ENCODE results near the gene TMEM18. TPM values are rescaled to one million over a fixed set of nuclear protein-coding genes. Genes with fewer than 3 reads are reported as not detected.

Gene TMEM18
- total and polyA plus RNA-seq, 9 of the 15 experiments (the other 6 are each of a cell fraction or from before 2014, with no cell fraction given) = 12.8 to 55.9 (median 21.8) TPM

- ChIA-PET POLR2A (no interaction called here), CTCF (ENCODE audit: low intra/inter-chr PET ratio) (no interaction called here)
- H3K4me3 ChIP-seq = no peak overlapping the region
- no TSS peak for BruUV-seq (replicated peaks)
- no peaks in the 10 kb centered on the region for H3K79me2 ChIP-seq (ENCODE audit: control insufficient read depth, insufficient read depth, low read length)
- no peak overlapping the region for H2AFZ ChIP-seq (ENCODE audit: low read depth, low read length)
- H3K9me1 ChIP-seq (ENCODE audit: control insufficient read depth, insufficient read depth, low read length) = no peaks in the 10 kb centered on the region
- no peak overlapping the region for H3K27ac ChIP-seq (ENCODE audit: extremely low read depth, low read depth, low read length)
- H3K27me3 ChIP-seq (ENCODE audit: control insufficient read depth in 2 of 2, insufficient read depth in 2 of 2, low read length in 2 of 2) = peaks cover 15 to 45% of the 10 kb centered on the region in 2 experiments; a peak in 4 of 5 replicates
- WGBS (ENCODE audit: insufficient coverage, low coverage, missing lambda C conversion rate) = 1% methylated on average over 14 of the region's 14 CpGs
- H3K9ac ChIP-seq (ENCODE audit: insufficient read depth in 1 of 2, low read depth in 2 of 2, low read length in 2 of 2) = no peak overlapping the region; a peak in 1 of 4 replicates
- H4K20me1 ChIP-seq (replicated peaks; ENCODE audit: control insufficient read depth, insufficient read depth, low read length) = no peaks in the 10 kb centered on the region
- no peak for FAIRE-seq
- H3K4me2 ChIP-seq (ENCODE audit: insufficient read depth, low read length) = no peak overlapping the region
- no peak for ATAC-seq
- H3K9me3 ChIP-seq (replicated peaks; ENCODE audit: control insufficient read depth, insufficient read depth, low read depth, low read length) = no peaks in the 10 kb centered on the region
- no peak for DNase-seq (ENCODE audit: extremely low read depth in 1 of 4, low spot score in 3 of 4)
- intact Hi-C loops (cut with micrococcal nuclease) = no loop called here
- no peaks in the 10 kb centered on the region for H3K36me3 ChIP-seq (ENCODE audit: control insufficient read depth, insufficient read depth, low read length)
- no peaks in the 10 kb centered on the region for H3K4me1 ChIP-seq (replicated peaks in 1 of 2; ENCODE audit: control insufficient read depth in 2 of 2, insufficient read depth in 2 of 2, low read length in 2 of 2)
- in situ Hi-C loops (cut with MboI) = no loop called here
- TF ChIP-seq ZNF280B (CRISPR knock-in tag; IDR thresholded peaks at IDR 0.05) (no peak), NCOA6 (IDR thresholded peaks at IDR 0.05) (no peak), ZNF174 (CRISPR knock-in tag; IDR thresholded peaks at IDR 0.05) (no peak), NCOA4 (IDR thresholded peaks at IDR 0.05; ENCODE audit: partially characterized antibody) (no peak), ZBTB7A (IDR thresholded peaks at IDR 0.05; ENCODE audit: borderline replicate concordance, control insufficient read depth, low read depth, low read length) (no peak), FOXJ3 (CRISPR knock-in tag; IDR thresholded peaks at IDR 0.05) (no peak), ZNF121 (CRISPR knock-in tag; conservative IDR thresholded peaks at IDR 0.05) (no peak), CEBPG (CRISPR knock-in tag; IDR thresholded peaks at IDR 0.05) (no peak), CEBPG (tag; conservative IDR thresholded peaks at IDR 0.05 in 1 of 2, IDR thresholded peaks at IDR 0.05 in 1 of 2) (no peak), FOXA1 (IDR thresholded peaks at IDR 0.05; ENCODE audit: borderline replicate concordance) (no peak), STAT5A (IDR thresholded peaks at IDR 0.05; ENCODE audit: borderline replicate concordance, low read length) (no peak), MNT (conservative IDR thresholded peaks at IDR 0.05) (no peak), SUPT5H (IDR thresholded peaks at IDR 0.05) (no peak)
Measured at GRCh38 chr2:626491-627339, 50.5 kb downstream of the TMEM18 start.

Data from K562 (cell line).